H54 (cell line): ENCODE measurements around the gene XPO1.
"Not testable (repeated sequence)": the region's sequence is repeated elsewhere in the genome, so short reads cannot be mapped to it uniquely, and the experiment has no call there.

Experiments used
- DNase-seq: peaks from one replicate; pipeline ENCODE4 v3.0.0; 2011; ENCODE audit warnings: low spot score, mixed read lengths; ENCODE audit not compliant: insufficient read length
- FAIRE-seq: peaks from 3 replicates; lab custom pipeline; 2011; peaks lifted over from hg19 to GRCh38; lab: Jason Lieb, UNC
- POLR2A ChIP-seq: IDR thresholded peaks from 2 replicates; pipeline ENCODE4 v1.6.1; 2011; ENCODE audit warnings: low read depth, mild to moderate bottlenecking, low read length

The XPO1 gene

GRCh38 chr2:61512768-61513398, 25.3 kb downstream of the XPO1 start:
- TF ChIP-seq POLR2A: no peak
- FAIRE-seq (no peak), DNase-seq (no peak)

DNA sequence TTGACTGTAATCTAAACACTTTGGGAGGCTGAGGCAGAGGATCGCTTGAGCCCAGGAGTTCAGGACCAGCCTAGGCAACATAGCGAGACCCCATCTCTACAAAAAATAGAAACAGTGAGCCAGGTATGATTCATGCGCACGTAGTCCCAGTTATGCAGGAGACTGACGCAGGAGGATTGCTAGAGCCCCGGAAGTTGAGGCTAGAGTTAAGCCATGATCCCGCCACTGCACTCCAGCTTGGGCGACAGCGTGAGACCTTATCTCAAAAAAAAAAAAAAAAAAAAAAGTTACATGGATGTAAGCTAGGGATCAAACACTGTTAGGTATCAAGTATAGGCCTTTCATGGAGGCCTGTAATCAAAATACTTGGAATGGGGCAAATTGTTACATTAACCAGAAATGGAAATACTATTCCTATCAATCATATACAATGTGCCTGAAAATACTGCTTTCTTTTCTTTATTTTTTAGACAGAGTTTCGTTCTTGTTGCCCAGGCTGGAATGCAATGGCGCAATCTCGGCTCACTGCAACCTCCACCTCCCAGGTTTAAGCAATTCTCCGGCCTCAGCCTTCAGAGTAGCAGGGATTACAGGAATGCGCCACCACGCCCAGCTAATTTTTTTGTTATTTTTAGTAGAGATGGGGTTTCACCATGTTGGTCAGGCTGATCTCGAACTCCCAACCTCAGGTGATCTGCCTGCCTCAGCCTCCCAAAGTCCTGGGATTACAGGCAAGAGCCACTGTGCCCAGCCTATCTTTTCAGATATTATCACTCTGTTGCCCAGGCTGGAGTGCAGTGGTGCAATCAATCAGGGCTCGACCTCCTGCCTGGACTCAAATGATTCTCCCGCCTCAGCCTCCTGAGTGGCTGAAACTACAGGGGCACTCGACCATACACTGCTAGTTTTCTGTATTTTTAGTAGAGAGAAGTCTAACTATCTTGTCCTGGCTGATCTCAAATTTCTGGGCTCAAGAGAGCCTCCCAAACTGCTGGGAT, 27.2 kb downstream of the XPO1 start:
- FAIRE-seq (no peak), DNase-seq (no peak)
- no peak for TF ChIP-seq POLR2A

DNA sequence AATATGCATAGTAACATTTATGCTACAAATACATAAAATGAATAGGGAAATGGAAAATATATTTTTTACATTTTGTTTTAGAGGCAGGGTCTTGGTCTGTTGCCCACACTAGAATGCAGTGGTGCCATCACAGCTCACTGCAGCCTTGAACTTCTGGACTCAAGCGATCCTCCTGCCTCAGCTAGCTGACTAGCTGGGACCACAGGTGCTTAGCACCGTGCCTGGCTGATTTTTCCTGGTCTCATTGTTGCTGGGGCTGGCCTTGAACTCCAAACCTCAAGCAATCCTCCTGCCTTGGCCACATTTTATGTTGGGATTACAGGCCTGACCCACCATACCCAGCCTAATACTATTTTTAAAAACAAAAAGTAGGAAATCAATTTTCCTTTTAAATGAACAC, 33.2 kb downstream of the XPO1 start:
- FAIRE-seq (no peak), DNase-seq (no peak)
- TF ChIP-seq POLR2A: no peak

DNA sequence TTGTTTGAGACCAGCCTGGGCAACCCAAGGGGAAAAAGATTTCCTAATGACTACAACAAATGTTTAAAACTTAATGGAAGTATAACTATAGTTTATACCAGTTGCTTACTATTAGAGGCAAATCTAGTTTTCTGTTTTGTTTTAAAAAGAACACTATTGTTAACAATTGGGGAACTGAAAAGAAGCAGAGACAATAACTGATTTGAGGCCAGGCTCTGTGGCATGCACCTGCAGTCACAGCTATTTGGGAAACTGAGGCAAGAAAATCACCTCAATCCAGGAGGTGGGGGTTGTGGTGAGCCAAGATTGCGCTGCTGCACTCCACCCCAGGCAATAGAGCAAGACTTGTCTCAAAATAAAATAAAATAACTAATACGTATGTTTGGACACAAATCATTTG, 39.1 kb downstream of the XPO1 start:
- FAIRE-seq: no peak
- no peak for TF ChIP-seq POLR2A
- no peak for DNase-seq

GRCh38 chr2:61493523-61493942, 44.6 kb downstream of the XPO1 start:
- no peak for DNase-seq
- peak; percentile 36 for FAIRE-seq
- no peak for TF ChIP-seq POLR2A

DNA sequence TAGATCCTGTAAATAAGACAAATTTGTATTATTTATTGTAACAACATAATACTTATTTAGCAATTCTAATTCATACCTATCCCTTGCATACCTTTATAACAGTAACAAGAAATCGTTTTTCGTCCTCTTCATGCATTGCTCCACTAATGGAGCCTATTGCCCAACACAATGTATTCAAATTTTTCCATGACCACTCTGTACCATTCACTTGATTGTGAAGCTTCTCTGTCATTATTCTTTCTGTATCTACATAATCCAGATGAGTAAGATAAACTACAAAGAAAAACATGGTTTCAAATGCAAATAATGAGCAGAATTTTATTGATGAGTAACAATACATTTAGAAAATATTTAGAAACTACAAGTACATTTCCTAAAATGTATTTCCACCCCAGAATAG, 45.7 kb downstream of the XPO1 start:
- no peak for TF ChIP-seq POLR2A
- FAIRE-seq: no peak
- no peak for DNase-seq

DNA sequence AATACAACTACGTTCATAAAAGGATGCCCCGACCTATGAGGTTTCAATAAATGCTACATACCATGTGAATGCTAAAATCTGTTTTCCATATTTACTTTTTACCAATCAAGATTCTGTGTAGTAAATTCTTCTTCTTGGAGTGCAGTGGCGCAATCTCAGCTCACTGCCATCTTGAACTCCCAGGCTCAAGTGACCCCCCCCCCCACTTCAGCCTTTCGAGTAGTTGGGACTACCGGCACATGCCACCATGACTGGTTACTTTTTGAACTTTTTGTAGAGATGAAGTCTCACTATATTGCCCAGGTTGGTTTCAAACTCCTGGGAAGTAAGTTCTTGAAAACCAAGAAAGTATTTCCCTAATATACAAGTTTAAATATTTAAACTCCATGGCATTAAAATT, 52.9 kb downstream of the XPO1 start:
- DNase-seq (no peak), FAIRE-seq (no peak)
- no peak for TF ChIP-seq POLR2A

DNA sequence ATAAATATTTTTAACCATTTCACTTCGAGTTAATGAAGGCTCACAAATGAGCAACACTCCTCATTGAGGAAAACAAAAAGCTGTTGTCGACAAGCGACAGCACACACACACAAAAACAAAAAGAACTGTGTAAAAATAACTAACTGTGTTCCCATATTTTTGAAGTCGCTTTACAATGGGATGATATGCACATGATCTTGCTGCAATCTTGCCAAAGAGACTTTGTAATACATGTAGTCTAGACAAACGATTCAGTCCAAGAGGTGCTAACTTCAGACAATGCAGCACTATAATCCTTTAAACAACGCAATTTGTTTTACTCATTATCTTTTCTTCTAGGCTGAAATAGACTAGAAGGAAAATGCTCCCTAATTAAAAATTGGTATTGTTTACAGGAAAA, 60.1 kb downstream of the XPO1 start:
- FAIRE-seq (no peak), DNase-seq (no peak)
- TF ChIP-seq POLR2A: no peak

GRCh38 chr2:61476929-61477589, 61.1 kb downstream of the XPO1 start:
- not testable (repeated sequence) for DNase-seq, FAIRE-seq

- FAIRE-seq (no peak), DNase-seq (no peak)
- no peak for TF ChIP-seq POLR2A
Measured at GRCh38 chr2:61471905-61472805, 66.0 kb downstream of the XPO1 start.

GRCh38 chr2:61470965-61471904, 66.9 kb downstream of the XPO1 start, which contains the start of gene USP34:
USP34 (minus strand) TSS chr2:61471087; CDS start chr2:61470692, 395 bp downstream.
- peak; percentile 85 for TF ChIP-seq POLR2A
- DNase-seq (peak; percentile 88), FAIRE-seq (no peak)
